T-helper 9 cell (primary cell): ENCODE measurements around the gene IFT172.

Experiments used
- DNase-seq: peaks from one replicate; pipeline ENCODE4 v3.0.0-alpha.2; 2020

The IFT172 gene

DNA sequence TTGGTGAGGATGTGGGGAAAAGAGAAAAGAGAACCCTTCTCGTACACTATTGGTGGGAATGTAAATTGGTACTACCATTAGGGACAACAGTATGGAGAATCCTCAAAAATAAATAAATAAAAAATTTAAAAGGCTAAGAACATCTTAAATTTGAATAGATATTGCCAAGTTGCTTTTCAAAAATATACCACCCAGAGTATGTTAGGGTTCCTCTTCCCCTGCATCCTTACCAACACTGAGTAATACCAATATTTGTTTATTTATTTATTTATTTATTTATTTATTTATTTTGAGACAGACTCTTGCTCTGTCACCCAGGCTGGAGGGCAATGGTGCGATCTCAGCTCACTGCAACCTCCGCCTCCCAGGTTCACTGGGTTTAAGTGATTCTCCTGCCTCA is 66.6 kb downstream of the IFT172 start:
- DNase-seq: no peak

- no peak for DNase-seq
Measured at GRCh38 chr2:27421660-27422250, 67.8 kb downstream of the IFT172 start.

DNA sequence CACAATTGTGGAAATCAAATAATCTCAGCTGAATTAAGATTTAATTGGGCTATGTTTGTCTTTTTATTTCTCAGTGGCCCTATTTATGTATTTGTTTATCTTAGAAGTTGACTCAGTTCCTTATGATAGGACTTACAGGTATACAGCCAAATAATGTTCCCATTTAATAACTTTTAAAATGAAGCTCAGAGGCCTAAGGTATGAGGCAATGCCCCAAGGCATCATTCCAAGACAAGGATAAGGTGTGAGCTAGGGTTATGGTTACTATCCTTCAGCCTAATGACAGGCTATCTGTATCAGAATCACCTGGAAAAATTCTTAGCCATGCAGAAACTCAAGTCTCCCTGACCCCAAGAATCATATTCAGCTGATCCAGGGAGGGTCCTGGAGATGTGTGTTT is 68.5 kb downstream of the IFT172 start:
- DNase-seq: no peak

DNA sequence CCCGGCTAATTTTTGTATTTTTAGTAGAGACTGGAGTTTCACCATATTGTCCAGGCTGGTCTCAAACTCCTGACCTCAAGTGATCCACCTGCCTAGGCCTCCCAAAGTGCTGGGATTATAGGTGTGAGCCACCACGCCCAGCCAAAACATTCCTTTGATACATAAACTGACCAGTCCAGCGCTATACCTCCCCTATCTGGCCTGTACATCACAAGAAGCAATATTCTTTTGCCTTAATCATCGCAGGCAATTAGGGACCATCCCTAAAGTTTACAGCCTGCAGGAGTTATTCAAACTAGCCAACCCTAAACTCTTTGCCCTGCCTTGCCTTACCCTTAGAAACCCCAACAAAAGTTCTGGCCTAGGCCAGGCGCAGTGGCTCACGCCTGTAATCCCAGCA is 73.4 kb downstream of the IFT172 start:
- no peak for DNase-seq

GRCh38 chr2:27412419-27413152 is 77.0 kb downstream of the IFT172 start:
- no peak for DNase-seq

GRCh38 chr2:27409321-27410073 is 80.0 kb downstream of the IFT172 start, which contains the start of gene PPM1G:
Gene PPM1G, minus strand, starts transcription at chr2:27409591. Its CDS starts 169 bp downstream, at chr2:27409422.
- DNase-seq: peak; percentile 96

- no peak for DNase-seq
Measured at GRCh38 chr2:27408601-27409320, 80.8 kb downstream of the IFT172 start.

GRCh38 chr2:27407798-27408491 is 81.6 kb downstream of the IFT172 start:
- DNase-seq: no peak

- DNase-seq: no peak
Measured at GRCh38 chr2:27400348-27401135, 89.0 kb downstream of the IFT172 start.

GRCh38 chr2:27398962-27399361 is 90.6 kb downstream of the IFT172 start:
- DNase-seq: no peak
